PFSK-1 (cell line): ENCODE data around the gene NRDC.

Source experiments
- FOXP2 ChIP-seq: optimal IDR thresholded peaks from 2 replicates; pipeline ENCODE3; 2011; ENCODE audit warnings: borderline replicate concordance, control low read depth, inconsistent platforms; ENCODE audit not compliant: insufficient read depth; ENCODE audit errors: extremely low read length, extremely low read depth
- POLR2AphosphoS5 ChIP-seq: IDR thresholded peaks from 2 replicates; pipeline ENCODE4 v1.6.1; 2012; ENCODE audit warnings: low read depth, mild to moderate bottlenecking, control low read depth, low read length, moderate library complexity
- REST ChIP-seq, 2 experiments: IDR thresholded peaks; 2 replicates each; pipeline versions ENCODE4 v1.6.1 to v1.8.0; 2011 to 2012; ENCODE audit warnings: low read depth in 2 of 2, low read length in 2 of 2, control low read depth in 1 of 2, inconsistent platforms in 1 of 2, mild to moderate bottlenecking in 1 of 2, moderate library complexity in 1 of 2; ENCODE audit not compliant: insufficient read depth in 1 of 2
- SIN3A ChIP-seq: IDR thresholded peaks from 2 replicates; pipeline ENCODE4 v1.6.1; 2012; ENCODE audit warnings: mild to moderate bottlenecking, low read length, moderate library complexity, borderline replicate concordance; ENCODE audit not compliant: insufficient read depth
- TAF1 ChIP-seq: IDR thresholded peaks from 2 replicates; pipeline ENCODE4 v1.6.1; 2012; ENCODE audit warnings: low read length, control low read depth, borderline replicate concordance; ENCODE audit not compliant: insufficient read depth

Gene NRDC

GRCh38 chr1:51740652-51741051 is 137.9 kb downstream of the NRDC start:
- TF ChIP-seq TAF1 (no peak), SIN3A (no peak), REST (IDR thresholded peaks at IDR 0.05; ENCODE audit: insufficient read depth in 1 of 2, low read depth in 2 of 2, low read length in 2 of 2) (no peak), FOXP2 (no peak), POLR2AphosphoS5 (no peak)
